Caco-2 (cell line): ENCODE results near the gene S100A9. TPM values are rescaled to one million over a fixed set of nuclear protein-coding genes. Genes with fewer than 3 reads are reported as not detected.

Source experiments
- BruUV-seq: library from RNA; stranded (reverse); fragments of 400-500 nt; replicated peaks from 2 replicates; lab custom pipeline; 2021; lab: Mats Ljungman, UMichigan
- CTCF ChIA-PET: fragments of 300-600 bp; sonication (Branson Sonifier 250); formaldehyde crosslinking; loops from one replicate; lab custom pipeline; 2022; ENCODE audit warnings: antibody characterized with exemption; lab: Charles Lee
- POLR2A ChIA-PET: fragments of 300-600 bp; sonication (Branson Sonifier 250); formaldehyde crosslinking; loops from one replicate; lab custom pipeline; 2022; ENCODE audit warnings: antibody characterized with exemption; lab: Charles Lee
- DNase-seq, 2 experiments: peaks; one replicate each; pipeline versions ENCODE4 v3.0.0 to v3.0.0-alpha.2; 2020 to 2022
- H3K27me3 ChIP-seq: replicated peaks from 2 replicates; pipeline ENCODE4 v1.6.0; 2011; ENCODE audit warnings: low read length; ENCODE audit not compliant: control insufficient read depth, insufficient read depth
- H3K36me3 ChIP-seq: 2 replicates; pipeline ENCODE4 v1.5.1; 2011; ENCODE audit warnings: low read length; ENCODE audit not compliant: control insufficient read depth, insufficient read depth
- H3K4me1 ChIP-seq: fragments of 250-450 bp; sonication (Bioruptor Pico); 2 replicates; pipeline ENCODE4 v1.5.1; 2020; ENCODE audit warnings: mild to moderate bottlenecking
- H3K4me3 ChIP-seq: 2 replicates; pipeline ENCODE4 v1.5.1; 2011; ENCODE audit warnings: low read depth, mild to moderate bottlenecking, control low read depth, low read length
- H3K9me3 ChIP-seq: fragments of 250-450 bp; sonication (Bioruptor Pico); 2 replicates; pipeline ENCODE4 v1.5.1; 2020; ENCODE audit warnings: mild to moderate bottlenecking, moderate library complexity
- H3K27ac Mint-ChIP-seq: one replicate; pipeline ENCODE4 v1.8.0; 2022; ENCODE audit warnings: mixed read lengths; ENCODE audit not compliant: unreplicated experiment
- H3K27me3 Mint-ChIP-seq: one replicate; pipeline ENCODE4 v1.8.0; 2022; ENCODE audit warnings: mixed read lengths; ENCODE audit not compliant: insufficient read depth, unreplicated experiment
- H3K36me3 Mint-ChIP-seq: one replicate; pipeline ENCODE4 v1.8.0; 2022; ENCODE audit warnings: mild to moderate bottlenecking, mixed read lengths; ENCODE audit not compliant: insufficient read depth, unreplicated experiment
- H3K4me1 Mint-ChIP-seq: one replicate; pipeline ENCODE4 v1.8.0; 2022; ENCODE audit warnings: low read depth, mixed read lengths; ENCODE audit not compliant: unreplicated experiment
- H3K4me3 Mint-ChIP-seq: one replicate; pipeline ENCODE4 v1.8.0; 2022; ENCODE audit warnings: mild to moderate bottlenecking, moderate library complexity, mixed read lengths; ENCODE audit not compliant: unreplicated experiment
- H3K9me3 Mint-ChIP-seq: one replicate; pipeline ENCODE4 v1.8.0; 2022; ENCODE audit warnings: mixed read lengths; ENCODE audit not compliant: unreplicated experiment
- intact Hi-C: fragments of 100-400 bp; cut with micrococcal nuclease; formaldehyde crosslinking; loops from one replicate; pipeline ENCODE4 v1.10.0; 2022; ENCODE audit not compliant: unreplicated experiment
- total RNA-seq: library from RNA; stranded (reverse); gene quantifications from 2 replicates; pipeline ENCODE4 v1.2.3, GENCODE V29; 2022
- TF ChIP-seq, protein P1 (sequence below), 2 experiments: fragments of 200-600 bp in 1 of 2; IDR thresholded peaks; 1 replicate in 1 of 2; 2 replicates in 1 of 2; pipeline versions ENCODE4 v1.5.1 to v1.8.0; 2011 to 2022; ENCODE audit warnings: antibody characterized with exemption in 1 of 2, control low read depth in 1 of 2, inconsistent platforms in 1 of 2, low read depth in 1 of 2, low read length in 1 of 2, mild to moderate bottlenecking in 1 of 2, moderate library complexity in 1 of 2; ENCODE audit not compliant: insufficient read depth in 1 of 2, severe bottlenecking in 1 of 2, unreplicated experiment in 1 of 2

S100A9 gene
- total RNA-seq, 1 experiment from 2014 or later, result not detected

- peaks cover 17% of the 10 kb centered on the region for H3K27me3 Mint-ChIP-seq
- Histone ChIP-seq H3K36me3 (no peaks in the 10 kb centered on the region), H3K4me3 (no peak overlapping the region), H3K9me3 (peaks cover 10% of the 10 kb centered on the region; the same call in 1 of the 2 replicates), H3K4me1 (no peaks in the 10 kb centered on the region), H3K27me3 (no peaks in the 10 kb centered on the region)
- H3K9me3 Mint-ChIP-seq, result peaks cover 21% of the 10 kb centered on the region
- no peak overlapping the region for H3K27ac Mint-ChIP-seq
- H3K36me3 Mint-ChIP-seq, result no peaks in the 10 kb centered on the region
- H3K4me3 Mint-ChIP-seq, result no peak overlapping the region
- H3K4me1 Mint-ChIP-seq, result no peaks in the 10 kb centered on the region
- no peak for DNase-seq
- CTCF ChIA-PET, result no interaction called here
- TF ChIP-seq, protein P1, sequence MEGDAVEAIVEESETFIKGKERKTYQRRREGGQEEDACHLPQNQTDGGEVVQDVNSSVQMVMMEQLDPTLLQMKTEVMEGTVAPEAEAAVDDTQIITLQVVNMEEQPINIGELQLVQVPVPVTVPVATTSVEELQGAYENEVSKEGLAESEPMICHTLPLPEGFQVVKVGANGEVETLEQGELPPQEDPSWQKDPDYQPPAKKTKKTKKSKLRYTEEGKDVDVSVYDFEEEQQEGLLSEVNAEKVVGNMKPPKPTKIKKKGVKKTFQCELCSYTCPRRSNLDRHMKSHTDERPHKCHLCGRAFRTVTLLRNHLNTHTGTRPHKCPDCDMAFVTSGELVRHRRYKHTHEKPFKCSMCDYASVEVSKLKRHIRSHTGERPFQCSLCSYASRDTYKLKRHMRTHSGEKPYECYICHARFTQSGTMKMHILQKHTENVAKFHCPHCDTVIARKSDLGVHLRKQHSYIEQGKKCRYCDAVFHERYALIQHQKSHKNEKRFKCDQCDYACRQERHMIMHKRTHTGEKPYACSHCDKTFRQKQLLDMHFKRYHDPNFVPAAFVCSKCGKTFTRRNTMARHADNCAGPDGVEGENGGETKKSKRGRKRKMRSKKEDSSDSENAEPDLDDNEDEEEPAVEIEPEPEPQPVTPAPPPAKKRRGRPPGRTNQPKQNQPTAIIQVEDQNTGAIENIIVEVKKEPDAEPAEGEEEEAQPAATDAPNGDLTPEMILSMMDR (IDR thresholded peaks at IDR 0.05; ENCODE audit: insufficient read depth in 1 of 2, low read depth in 1 of 2, low read length in 1 of 2, severe bottlenecking in 1 of 2, unreplicated experiment in 1 of 2), result no peak
- POLR2A ChIA-PET, result no interaction called here
- no TSS peak for BruUV-seq
- intact Hi-C loops, result no loop called here
These were observed 23.1 kb downstream of the S100A9 start for GRCh38 chr1:153380711-153381110.

- no peaks in the 10 kb centered on the region for H3K4me1 Mint-ChIP-seq
- no peak overlapping the region for H3K4me3 Mint-ChIP-seq
- ChIA-PET POLR2A (no interaction called here), CTCF (no interaction called here)
- H3K27me3 Mint-ChIP-seq, result peaks cover 21% of the 10 kb centered on the region
- no peaks in the 10 kb centered on the region for H3K36me3 Mint-ChIP-seq
- Histone ChIP-seq H3K36me3 (no peaks in the 10 kb centered on the region), H3K4me1 (no peaks in the 10 kb centered on the region), H3K9me3 (peaks cover 10% of the 10 kb centered on the region; the same call in 1 of the 2 replicates), H3K4me3 (no peak overlapping the region), H3K27me3 (no peaks in the 10 kb centered on the region; the same call in 1 of the 2 replicates)
- peaks cover 21% of the 10 kb centered on the region for H3K9me3 Mint-ChIP-seq
- no TSS peak for BruUV-seq
- no peak for DNase-seq
- intact Hi-C loops, result no loop called here
- TF ChIP-seq, protein P1 (IDR thresholded peaks at IDR 0.05; ENCODE audit: insufficient read depth in 1 of 2, low read depth in 1 of 2, low read length in 1 of 2, severe bottlenecking in 1 of 2, unreplicated experiment in 1 of 2), result no peak
- no peak overlapping the region for H3K27ac Mint-ChIP-seq
These were observed 27.4 kb downstream of the S100A9 start for GRCh38 chr1:153384958-153385580.

GRCh38 chr1:153386500-153386901 lies 28.8 kb downstream of the S100A9 start:
- no peak overlapping the region for H3K4me3 ChIP-seq
- Mint-ChIP-seq H3K9me3 (peaks cover 13% of the 10 kb centered on the region), H3K4me3 (no peak overlapping the region), H3K36me3 (no peaks in the 10 kb centered on the region), H3K27me3 (peaks cover 17% of the 10 kb centered on the region), H3K27ac (no peak overlapping the region), H3K4me1 (no peaks in the 10 kb centered on the region)
- H3K4me1 ChIP-seq, result no peaks in the 10 kb centered on the region
- no peak for DNase-seq
- intact Hi-C loops, result no loop called here
- no peaks in the 10 kb centered on the region for H3K36me3 ChIP-seq
- ChIA-PET CTCF (no interaction called here), POLR2A (no interaction called here)
- H3K9me3 ChIP-seq, result peaks cover 7% of the 10 kb centered on the region; the same call in 1 of the 2 replicates
- TF ChIP-seq, protein P1 (IDR thresholded peaks at IDR 0.05; ENCODE audit: insufficient read depth in 1 of 2, low read depth in 1 of 2, low read length in 1 of 2, severe bottlenecking in 1 of 2, unreplicated experiment in 1 of 2), result no peak
- no peaks in the 10 kb centered on the region; the same call in 1 of the 2 replicates for H3K27me3 ChIP-seq
- no TSS peak for BruUV-seq
